ENCODE data around the gene OVOL3. TPM values are rescaled to one million over a fixed set of nuclear protein-coding genes. Genes with fewer than 3 reads are reported as not detected.

OVOL3 gene
- total and polyA plus RNA-seq, 4 donors = not detected

GRCh38 chr19:36121486-36122124 is 10.7 kb downstream of the OVOL3 start (continued):
- TF ChIP-seq, protein P1, sequence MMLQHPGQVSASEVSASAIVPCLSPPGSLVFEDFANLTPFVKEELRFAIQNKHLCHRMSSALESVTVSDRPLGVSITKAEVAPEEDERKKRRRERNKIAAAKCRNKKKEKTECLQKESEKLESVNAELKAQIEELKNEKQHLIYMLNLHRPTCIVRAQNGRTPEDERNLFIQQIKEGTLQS (IDR thresholded peaks at IDR 0.05) = no peak

DNA sequence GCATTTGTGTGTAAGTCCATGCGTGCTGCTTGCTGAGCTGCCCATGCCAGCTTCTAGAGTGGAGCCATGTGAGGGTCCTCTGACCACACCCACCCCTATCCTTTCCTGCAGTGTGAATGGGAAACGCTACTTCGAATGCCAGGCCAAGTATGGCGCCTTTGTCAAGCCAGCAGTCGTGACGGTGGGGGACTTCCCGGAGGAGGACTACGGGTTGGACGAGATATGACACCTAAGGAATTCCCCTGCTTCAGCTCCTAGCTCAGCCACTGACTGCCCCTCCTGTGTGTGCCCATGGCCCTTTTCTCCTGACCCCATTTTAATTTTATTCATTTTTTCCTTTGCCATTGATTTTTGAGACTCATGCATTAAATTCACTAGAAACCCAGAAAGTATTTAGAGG is 14.6 kb downstream of the OVOL3 start:
- Histone ChIP-seq H3K9me3 (ENCODE audit: control insufficient read depth in 4 of 4, low read length in 3 of 4) (no peaks in the 10 kb centered on the region), H3K27ac (ENCODE audit: low read depth in 1 of 2, low read length in 2 of 2) (no peak overlapping the region), H3K36me3 (ENCODE audit: control insufficient read depth in 4 of 4, insufficient read depth in 3 of 4, low read depth in 1 of 4, low read length in 3 of 4) (peaks cover 4 to 31% (median 13%) of the 10 kb centered on the region in 4 donors), H3K9ac (ENCODE audit: low read depth in 1 of 2, low read length in 2 of 2) (no peak overlapping the region), H3K4me1 (ENCODE audit: control insufficient read depth in 4 of 4, insufficient read depth in 4 of 4, low read length in 3 of 4) (peaks cover 0 to 13% (median 7%) of the 10 kb centered on the region in 4 donors), H3K4me3 (ENCODE audit: low read depth in 1 of 3, low read length in 3 of 3) (no peak overlapping the region), H3K27me3 (ENCODE audit: control insufficient read depth in 4 of 4, insufficient read depth in 4 of 4, low read length in 3 of 4) (no peaks in the 10 kb centered on the region)
- TF ChIP-seq, protein P1 (IDR thresholded peaks at IDR 0.05) = no peak
- TF ChIP-seq RAD21 (IDR thresholded peaks at IDR 0.05) = no peak
- TF ChIP-seq REST (IDR thresholded peaks at IDR 0.05) = no peak
- TF ChIP-seq GABPA (IDR thresholded peaks at IDR 0.05 in 1 of 2, conservative IDR thresholded peaks at IDR 0.05 in 1 of 2) = no peak
- no peak for TF ChIP-seq FOXA2 (IDR thresholded peaks at IDR 0.05)
- TF ChIP-seq, protein P2, sequence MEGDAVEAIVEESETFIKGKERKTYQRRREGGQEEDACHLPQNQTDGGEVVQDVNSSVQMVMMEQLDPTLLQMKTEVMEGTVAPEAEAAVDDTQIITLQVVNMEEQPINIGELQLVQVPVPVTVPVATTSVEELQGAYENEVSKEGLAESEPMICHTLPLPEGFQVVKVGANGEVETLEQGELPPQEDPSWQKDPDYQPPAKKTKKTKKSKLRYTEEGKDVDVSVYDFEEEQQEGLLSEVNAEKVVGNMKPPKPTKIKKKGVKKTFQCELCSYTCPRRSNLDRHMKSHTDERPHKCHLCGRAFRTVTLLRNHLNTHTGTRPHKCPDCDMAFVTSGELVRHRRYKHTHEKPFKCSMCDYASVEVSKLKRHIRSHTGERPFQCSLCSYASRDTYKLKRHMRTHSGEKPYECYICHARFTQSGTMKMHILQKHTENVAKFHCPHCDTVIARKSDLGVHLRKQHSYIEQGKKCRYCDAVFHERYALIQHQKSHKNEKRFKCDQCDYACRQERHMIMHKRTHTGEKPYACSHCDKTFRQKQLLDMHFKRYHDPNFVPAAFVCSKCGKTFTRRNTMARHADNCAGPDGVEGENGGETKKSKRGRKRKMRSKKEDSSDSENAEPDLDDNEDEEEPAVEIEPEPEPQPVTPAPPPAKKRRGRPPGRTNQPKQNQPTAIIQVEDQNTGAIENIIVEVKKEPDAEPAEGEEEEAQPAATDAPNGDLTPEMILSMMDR (IDR thresholded peaks at IDR 0.05; ENCODE audit: low read depth, low read length, missing input control) = no peak
- no peak for TF ChIP-seq RXRA (IDR thresholded peaks at IDR 0.05)
- TF ChIP-seq HNF4G (IDR thresholded peaks at IDR 0.05) = no peak
- TF ChIP-seq MAX (IDR thresholded peaks at IDR 0.05) = no peak
- TF ChIP-seq HNF4A (conservative IDR thresholded peaks at IDR 0.05) = no peak
- TF ChIP-seq NR2F2 (IDR thresholded peaks at IDR 0.05) = no peak
- TF ChIP-seq EGR1 (IDR thresholded peaks at IDR 0.05; ENCODE audit: low read depth in 2 of 2) = no peak
- TF ChIP-seq TAF1 (conservative IDR thresholded peaks at IDR 0.05) = no peak
- no peak for TF ChIP-seq ZBTB33 (IDR thresholded peaks at IDR 0.05)
- no peak for TF ChIP-seq SP1 (IDR thresholded peaks at IDR 0.05)
- no peak for TF ChIP-seq JUND (IDR thresholded peaks at IDR 0.05)
- no peak for TF ChIP-seq YY1 (IDR thresholded peaks at IDR 0.05)
- WGBS = 81% methylated on average over 9 of the region's 9 CpGs
- no peak for DNase-seq (ENCODE audit: low spot score)
